Vagina (tissue), 2 donors: Measurements from ENCODE around the gene PCDHA5.

ENCODE experiments used
- CTCF ChIP-seq, 3 experiments: fragments of 450-650 bp in 2 of 3; fragments of 200-600 bp in 1 of 3; sonication (generic) in 1 of 3; IDR thresholded peaks; one replicate each; pipeline ENCODE4 v1.5.1; 2017 to 2019; ENCODE audit warnings: antibody characterized with exemption in 3 of 3, mild to moderate bottlenecking in 2 of 3, moderate library complexity in 2 of 3
- POLR2A ChIP-seq, 2 donors: fragments of 450-650 bp; IDR thresholded peaks; one replicate each; pipeline ENCODE4 v1.6.1; 2017; ENCODE audit warnings: antibody characterized with exemption in 2 of 2, mild to moderate bottlenecking in 2 of 2, moderate library complexity in 2 of 2
- POLR2AphosphoS5 ChIP-seq, 2 donors: sonication (generic); formaldehyde crosslinking; IDR thresholded peaks; one replicate each; pipeline ENCODE4 v1.9.0; 2017; ENCODE audit warnings: antibody characterized with exemption in 2 of 2, mild to moderate bottlenecking in 2 of 2, low read depth in 1 of 2; ENCODE audit not compliant: insufficient read depth in 1 of 2

DNA sequence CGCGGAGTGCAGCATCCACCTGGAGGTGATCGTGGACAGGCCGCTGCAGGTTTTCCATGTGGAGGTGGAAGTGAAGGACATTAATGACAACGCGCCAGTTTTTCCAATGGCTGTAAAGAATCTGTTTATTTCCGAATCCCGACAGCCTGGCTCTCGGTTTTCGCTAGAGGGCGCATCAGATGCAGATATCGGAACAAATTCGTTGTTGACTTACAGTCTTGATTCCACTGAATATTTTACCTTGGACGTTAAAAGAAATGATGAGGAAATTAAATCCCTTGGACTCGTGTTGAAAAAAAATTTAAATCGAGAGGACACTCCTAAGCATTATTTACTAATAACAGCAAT lies 19.9 kb upstream of the PCDHA5 start:
- TF ChIP-seq POLR2AphosphoS5 (IDR thresholded peaks at IDR 0.05; ENCODE audit: insufficient read depth in 1 of 2, low read depth in 1 of 2) (no peak), CTCF (IDR thresholded peaks at IDR 0.05) (no peak), POLR2A (IDR thresholded peaks at IDR 0.05) (no peak)
